Measurements from ENCODE around the gene SAXO1.
"Not testable (repeated sequence)": the region's sequence is repeated elsewhere in the genome, so short reads cannot be mapped to it uniquely, and the experiment has no call there.

The SAXO1 gene

DNA sequence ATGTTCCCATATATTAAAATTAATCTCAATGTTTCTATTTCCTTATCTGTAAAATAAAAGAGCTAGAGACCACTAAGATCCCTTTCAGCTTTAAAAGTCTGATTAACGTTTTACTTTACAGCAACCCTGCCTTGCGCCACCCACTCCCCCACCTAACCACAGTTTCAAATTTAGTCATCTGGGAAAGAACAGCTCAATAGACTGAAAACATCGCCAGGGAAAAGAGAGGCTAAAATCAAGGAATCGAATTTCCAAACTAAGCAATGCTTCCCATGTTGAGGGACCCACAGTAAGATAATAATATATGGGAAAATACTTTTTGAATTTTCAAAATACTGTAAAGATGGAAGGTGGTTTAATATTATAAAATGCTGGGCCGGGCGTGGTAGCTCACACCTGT is 6.6 kb downstream of the SAXO1 start:
- TF ChIP-seq, protein P1, sequence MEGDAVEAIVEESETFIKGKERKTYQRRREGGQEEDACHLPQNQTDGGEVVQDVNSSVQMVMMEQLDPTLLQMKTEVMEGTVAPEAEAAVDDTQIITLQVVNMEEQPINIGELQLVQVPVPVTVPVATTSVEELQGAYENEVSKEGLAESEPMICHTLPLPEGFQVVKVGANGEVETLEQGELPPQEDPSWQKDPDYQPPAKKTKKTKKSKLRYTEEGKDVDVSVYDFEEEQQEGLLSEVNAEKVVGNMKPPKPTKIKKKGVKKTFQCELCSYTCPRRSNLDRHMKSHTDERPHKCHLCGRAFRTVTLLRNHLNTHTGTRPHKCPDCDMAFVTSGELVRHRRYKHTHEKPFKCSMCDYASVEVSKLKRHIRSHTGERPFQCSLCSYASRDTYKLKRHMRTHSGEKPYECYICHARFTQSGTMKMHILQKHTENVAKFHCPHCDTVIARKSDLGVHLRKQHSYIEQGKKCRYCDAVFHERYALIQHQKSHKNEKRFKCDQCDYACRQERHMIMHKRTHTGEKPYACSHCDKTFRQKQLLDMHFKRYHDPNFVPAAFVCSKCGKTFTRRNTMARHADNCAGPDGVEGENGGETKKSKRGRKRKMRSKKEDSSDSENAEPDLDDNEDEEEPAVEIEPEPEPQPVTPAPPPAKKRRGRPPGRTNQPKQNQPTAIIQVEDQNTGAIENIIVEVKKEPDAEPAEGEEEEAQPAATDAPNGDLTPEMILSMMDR (IDR thresholded peaks at IDR 0.05; ENCODE audit: insufficient read depth, low read depth, low read length, missing control alignments): no peak
- no peak for DNase-seq (ENCODE audit: low read depth)
- H3K4me3 ChIP-seq (ENCODE audit: low read length): no peak overlapping the region

- no peak overlapping the region for H3K4me3 ChIP-seq (ENCODE audit: low read length)
- TF ChIP-seq, protein P1 (IDR thresholded peaks at IDR 0.05; ENCODE audit: insufficient read depth, low read depth, low read length, missing control alignments): no peak
- no peak for DNase-seq (ENCODE audit: low read depth)
Measured at GRCh38 chr9:19023078-19023477, 9.9 kb downstream of the SAXO1 start.

- DNase-seq (ENCODE audit: low read depth): no peak
- TF ChIP-seq, protein P1 (IDR thresholded peaks at IDR 0.05; ENCODE audit: insufficient read depth, low read depth, low read length, missing control alignments): no peak
- no peak overlapping the region for H3K4me3 ChIP-seq (ENCODE audit: low read length)
Measured at GRCh38 chr9:19022206-19022605, 10.8 kb downstream of the SAXO1 start.

GRCh38 chr9:19021649-19022048 is 11.4 kb downstream of the SAXO1 start:
- H3K4me3 ChIP-seq (ENCODE audit: low read length); DNase-seq (ENCODE audit: low read depth): not testable (repeated sequence)

DNA sequence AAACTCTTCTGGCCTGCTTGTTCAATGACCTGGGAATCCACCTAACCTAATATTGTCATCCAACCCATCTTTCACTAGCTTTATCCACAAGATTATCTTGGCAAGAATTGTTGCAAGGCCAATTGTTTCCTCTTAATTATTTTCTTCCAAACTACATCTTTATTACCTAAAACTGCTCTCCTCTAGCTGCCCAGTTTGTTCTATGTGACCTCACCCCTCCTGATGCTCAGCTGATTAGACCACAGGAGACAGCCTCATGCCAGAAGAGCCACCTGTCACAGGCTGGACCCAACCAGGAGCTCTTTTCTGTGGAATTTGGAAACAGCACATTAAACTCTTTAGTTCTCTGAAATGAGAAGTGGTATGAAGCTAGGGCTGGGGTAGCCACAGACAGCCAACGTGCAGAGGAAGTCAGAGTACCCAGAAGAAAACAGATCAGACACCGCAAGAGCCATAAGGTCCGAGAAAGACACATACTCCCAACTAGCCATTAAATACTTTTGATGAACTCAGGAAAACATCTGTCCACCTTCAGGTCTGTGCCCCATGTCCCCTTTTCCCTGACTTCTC is 12.0 kb downstream of the SAXO1 start:
- no peak overlapping the region for H3K4me3 ChIP-seq (ENCODE audit: low read length)
- no peak for DNase-seq (ENCODE audit: low read depth)
- TF ChIP-seq, protein P1 (IDR thresholded peaks at IDR 0.05; ENCODE audit: insufficient read depth, low read depth, low read length, missing control alignments): no peak

GRCh38 chr9:19018201-19018600 is 14.8 kb downstream of the SAXO1 start:
- DNase-seq (ENCODE audit: low read depth): no peak
- TF ChIP-seq, protein P1 (IDR thresholded peaks at IDR 0.05; ENCODE audit: insufficient read depth, low read depth, low read length, missing control alignments): no peak
- no peak overlapping the region for H3K4me3 ChIP-seq (ENCODE audit: low read length)

DNA sequence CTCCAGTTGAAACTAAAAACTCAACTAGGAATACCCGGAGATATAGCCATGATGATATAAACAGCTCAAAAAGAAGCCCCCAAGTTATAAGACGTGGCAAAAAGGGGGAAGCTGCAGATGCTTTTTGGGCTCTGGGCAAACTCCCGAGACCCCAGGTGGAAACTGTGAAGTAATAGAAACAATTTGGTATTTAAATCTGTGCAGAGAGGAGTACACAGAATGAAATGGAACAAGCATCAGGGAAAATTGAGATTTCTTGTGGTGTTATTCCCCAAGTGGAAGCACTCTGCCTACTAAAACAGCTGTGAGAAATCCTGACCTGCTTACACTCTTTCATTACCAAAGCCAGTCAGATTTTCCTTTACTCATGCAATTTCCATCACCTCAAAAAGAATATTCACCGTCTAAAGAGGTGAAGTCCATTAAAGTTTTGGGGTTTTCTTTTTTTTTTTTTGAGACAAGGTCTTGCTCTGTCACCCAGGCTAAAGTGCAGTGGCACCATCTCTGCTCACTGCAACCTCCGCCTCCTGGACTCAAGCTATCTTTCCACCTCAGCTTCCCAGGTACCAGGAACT is 23.5 kb downstream of the SAXO1 start:
- no peak overlapping the region for H3K4me3 ChIP-seq (ENCODE audit: low read length)
- TF ChIP-seq, protein P1 (IDR thresholded peaks at IDR 0.05; ENCODE audit: insufficient read depth, low read depth, low read length, missing control alignments): no peak

More for the DNA sequence above, 23.5 kb downstream of the SAXO1 start:
- DNase-seq (ENCODE audit: low read depth): no peak

All from epithelial cell of esophagus (primary cell).